GM21786 (cell line): Measurements from ENCODE around the gene PNKP.

ENCODE experiments used
- ATAC-seq: cut with Tn5 transposase; IDR thresholded peaks from one replicate; pipeline ENCODE4 v1.9.1; 2021; ENCODE audit not compliant: unreplicated experiment

Gene PNKP

DNA sequence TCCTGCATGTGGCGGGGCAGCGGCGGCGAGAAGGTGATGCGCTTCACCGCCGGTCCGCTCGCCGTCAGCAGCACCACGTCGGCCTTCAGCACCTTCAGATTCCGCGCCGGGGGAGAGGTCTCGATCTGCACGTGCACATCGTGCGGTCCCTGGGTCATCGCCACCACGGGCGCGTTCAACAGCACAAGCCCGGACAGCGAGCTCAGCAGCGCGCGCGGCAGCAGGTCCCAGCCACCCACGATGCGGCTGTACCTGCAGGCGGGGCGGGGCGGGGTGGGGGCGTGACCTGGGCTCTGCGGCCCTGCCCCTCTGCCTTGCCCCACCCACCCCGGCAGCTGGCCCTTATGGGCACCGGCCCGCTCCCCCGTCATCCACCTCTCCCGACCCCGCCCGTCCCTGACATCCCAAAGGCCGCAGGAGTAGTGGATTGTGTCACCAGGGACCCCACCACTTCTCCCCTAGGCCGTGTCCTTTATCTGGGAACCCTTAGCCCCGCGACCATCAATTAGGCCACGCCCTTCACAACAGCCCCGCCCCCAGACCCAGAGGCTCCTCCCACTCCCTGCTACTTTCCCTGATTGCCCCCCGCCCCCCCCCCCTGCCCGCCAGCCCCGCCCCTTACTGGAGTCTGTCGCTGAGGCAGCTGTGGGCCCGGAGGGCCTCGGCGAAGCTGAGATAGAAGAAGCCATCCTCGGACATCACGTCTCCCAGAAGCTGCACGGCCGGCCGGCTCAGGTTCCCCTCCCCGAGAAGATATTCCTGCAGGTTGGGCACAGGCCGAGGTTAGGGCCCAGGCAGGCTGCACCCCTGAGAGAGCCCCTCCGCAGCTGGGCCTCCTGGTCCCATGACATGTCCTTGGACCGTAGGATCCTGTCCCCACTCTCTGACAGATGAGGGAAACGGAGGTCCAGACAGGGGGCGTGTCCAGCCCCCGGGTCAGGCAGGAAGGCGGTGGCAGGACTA lies 23.3 kb upstream of the PNKP start:
- ATAC-seq = no peak

DNA sequence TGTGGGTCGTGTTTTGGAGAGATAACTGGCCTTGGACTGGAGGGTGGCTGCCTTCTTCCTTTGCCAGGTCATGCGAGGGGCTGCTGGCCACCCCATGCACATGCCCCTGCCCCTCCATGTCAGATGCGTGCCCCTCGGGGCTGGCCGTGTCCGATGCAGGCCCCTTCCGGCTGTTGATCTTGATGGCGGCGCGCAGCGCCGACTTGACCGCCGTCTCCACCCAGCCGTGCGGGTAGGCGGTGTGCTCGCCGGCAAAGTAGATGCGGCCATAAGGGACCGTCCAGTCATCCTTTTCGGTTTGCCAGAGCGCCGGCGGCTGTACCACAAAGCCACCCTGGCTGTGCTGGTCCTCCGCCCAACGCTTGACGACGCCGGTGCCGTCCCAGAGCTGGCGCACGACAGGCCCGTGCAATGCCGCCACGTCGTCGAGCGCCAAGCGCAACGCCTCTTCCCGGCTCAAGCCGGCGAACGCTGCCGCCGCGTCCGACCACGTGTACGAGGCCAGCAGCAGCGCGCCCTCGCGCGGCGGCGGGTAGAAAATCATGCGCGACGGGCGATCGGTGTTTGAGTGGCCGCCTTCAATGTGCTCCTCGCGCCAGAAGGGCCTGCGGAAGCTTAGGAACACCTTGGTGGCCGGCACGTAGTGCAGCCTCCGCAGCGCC lies 22.4 kb upstream of the PNKP start:
- no peak for ATAC-seq

DNA sequence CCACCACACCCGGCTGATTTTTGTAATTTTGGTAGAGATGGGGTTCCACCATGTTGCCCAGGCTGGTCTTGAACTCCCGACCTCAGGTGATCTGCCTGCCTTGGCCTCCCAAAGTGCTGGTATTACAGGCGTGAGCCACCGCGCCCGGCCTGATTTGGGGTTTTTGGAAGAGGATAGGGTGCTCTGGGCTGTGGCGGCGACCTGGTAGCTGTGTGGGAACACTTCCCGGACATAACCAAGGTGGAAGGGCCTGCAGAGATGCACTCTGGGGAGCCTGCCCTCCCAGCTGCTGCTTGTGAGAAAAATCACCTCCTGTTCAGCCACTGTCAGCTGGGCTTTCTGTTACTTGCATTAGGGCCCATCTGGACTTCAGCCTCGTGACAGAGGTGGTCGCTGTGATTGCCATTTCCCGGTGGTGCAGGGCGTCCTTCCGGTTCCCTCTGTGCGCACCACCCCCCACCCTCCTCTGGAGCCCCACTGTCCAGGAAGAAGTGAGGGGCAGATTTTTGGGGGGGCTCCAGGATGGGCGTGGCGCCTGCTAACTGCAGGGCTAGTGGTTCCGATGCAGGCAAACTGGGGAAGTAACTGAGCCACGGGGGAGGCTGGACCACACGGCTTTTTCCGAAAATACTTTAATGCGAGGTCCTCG lies 21.8 kb upstream of the PNKP start:
- ATAC-seq = no peak

DNA sequence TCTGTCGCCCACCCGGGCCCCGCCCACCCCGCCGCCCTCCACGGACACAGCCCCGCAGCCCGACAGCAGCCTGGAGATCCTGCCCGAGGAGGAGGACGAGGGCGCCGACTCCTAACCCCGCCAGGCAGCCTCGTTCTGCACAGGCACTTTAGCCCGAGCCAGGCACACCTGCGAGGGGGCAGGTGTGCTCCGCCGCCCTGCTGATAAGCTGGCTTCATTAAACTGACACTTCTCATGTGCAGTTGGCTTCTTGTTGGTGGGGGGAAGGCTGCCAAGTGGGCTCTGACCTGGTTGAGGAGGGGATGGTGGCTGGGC lies 21.1 kb upstream of the PNKP start:
- no peak for ATAC-seq

DNA sequence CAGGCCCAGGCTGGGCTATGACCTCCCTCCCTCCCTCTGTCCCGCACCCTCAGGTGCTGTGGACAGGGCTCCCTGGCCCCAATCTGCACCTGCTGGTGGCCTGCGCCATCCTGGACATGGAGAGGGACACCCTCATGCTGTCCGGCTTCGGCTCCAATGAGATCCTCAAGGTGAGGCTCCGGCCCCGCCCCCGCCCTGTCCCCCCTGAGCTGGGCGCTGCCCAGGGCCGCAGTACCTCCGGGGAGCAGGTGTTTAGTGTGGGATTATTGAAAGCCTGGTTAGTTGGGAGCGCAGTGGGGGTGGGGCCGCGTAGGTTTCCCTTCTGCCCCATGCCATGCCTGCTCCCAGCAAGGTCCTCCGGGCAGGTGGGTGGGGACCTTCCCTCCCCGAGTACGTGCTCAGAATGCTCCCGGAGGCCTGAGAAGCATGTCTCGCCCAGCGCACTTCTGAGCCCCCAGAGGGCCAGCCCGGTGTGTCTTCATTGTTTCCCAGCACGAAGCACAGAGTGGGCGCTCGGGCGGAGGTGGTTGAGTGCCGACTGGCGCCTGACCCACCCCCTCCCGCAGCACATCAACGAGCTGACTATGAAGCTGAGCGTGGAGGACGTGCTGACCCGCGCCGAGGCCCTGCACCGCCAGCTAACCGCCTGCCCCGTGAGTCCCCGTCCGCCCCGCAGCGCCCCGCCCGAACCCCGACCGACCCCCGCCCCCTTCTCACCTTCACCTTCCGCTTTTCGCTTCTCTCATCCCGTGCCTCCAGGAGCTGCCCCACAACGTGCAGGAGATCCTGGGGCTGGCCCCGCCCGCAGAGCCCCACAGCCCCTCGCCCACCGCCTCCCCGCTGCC lies 20.5 kb upstream of the PNKP start:
- no peak for ATAC-seq

DNA sequence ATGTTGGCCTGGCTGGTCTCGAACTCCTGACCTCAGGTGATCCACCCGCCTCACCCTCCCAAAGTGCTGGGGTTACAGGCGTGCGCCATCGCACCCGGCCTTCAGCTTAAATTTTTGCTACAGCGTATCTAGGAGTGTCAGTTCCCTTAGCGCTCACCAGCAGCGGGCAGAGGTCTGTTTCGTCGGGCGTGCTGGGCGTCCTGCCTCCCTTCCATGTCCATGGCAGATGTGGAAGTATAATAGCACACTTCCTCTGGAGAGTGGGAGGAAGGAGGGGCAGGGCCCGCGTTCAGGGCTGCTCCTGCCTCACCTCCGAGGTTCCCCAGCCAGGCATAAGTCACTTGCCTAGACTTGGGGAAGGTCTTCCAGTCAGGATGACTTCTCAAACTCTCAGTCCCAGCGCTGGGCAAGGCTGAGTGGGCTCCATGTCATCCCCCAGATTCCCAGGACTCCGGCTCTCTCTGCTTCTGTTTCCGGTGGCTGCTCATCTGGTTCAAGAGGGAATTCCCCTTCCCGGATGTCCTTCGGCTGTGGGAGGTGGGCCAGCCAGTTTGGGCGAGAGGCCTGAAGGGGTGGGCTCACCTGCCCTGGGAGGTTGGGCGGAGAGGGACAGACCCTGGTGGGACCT lies 19.8 kb upstream of the PNKP start:
- no peak for ATAC-seq

DNA sequence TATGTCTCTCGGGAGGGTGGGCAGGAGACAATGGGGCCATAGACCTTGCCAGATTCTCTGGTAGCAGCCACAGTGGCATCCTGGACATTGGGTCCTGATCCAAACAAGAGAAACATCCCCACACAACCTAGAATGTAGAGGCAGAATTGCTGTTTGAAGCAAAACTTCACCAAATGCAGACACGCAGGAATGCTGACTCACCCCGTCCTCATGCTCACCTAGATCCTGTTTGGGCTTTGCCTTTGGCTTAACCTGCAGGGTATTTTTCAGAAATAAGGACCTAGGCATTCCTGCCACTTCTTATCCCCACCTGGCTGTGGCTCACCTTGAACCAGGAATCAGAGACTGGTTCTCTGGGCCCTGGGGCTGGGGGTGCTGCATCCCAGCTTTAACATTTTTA lies 17.4 kb upstream of the PNKP start:
- no peak for ATAC-seq

DNA sequence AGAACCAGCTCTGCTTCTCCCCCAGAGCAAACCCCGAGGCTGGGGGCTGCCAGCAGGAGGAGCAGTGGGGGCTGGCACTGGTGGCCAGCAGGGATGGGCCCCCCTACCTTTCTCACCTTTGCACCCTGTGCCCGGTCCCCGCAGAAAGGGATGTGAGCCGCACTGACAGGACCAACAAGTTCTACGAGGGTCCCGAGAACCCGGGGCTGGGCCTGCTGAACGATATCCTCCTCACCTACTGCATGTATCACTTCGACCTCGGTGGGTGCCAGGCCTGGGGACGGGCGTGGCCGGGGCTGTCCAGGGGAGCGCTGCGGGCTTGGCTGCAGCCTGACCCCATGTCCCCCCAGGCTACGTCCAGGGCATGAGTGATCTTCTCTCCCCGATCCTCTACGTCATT lies 16.7 kb upstream of the PNKP start:
- no peak for ATAC-seq

DNA sequence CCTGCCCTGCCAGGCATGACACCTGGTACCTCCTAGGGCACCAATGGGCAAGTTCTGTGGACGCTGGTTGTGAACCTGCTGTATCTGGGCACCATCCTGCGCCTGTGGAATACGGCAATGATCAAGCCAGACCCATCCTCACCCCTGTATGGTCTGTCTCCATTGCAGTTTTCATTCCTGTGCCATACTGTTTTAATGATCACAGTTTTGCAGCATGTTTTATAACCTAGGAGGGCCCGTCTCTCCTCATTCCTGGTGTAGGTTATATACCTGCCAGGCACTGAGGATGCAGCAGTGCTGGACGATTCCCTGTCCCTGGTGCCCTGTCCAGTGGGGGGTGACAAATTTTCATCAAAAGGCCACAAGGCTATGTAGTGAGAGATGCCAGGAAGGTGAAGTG lies 15.7 kb upstream of the PNKP start:
- no peak for ATAC-seq

DNA sequence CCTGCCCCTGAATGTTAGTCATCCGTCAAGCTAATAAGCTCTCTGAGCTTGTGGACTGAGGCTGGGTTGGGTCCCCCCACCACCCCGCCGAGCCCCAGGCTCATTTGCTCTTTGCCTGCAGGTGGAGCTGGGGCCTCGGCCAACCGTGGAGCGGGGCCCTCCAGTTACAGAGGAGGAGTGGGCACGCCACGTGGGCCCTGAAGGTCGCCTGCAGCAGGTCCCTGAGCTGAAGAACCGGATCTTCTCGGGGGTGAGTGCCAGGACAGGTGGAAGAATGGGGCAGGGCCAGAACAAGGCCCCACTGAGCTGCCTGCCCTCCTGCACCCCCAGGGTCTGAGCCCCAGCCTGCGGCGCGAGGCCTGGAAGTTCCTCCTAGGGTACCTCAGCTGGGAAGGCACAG lies 15.3 kb upstream of the PNKP start:
- ATAC-seq = no peak

DNA sequence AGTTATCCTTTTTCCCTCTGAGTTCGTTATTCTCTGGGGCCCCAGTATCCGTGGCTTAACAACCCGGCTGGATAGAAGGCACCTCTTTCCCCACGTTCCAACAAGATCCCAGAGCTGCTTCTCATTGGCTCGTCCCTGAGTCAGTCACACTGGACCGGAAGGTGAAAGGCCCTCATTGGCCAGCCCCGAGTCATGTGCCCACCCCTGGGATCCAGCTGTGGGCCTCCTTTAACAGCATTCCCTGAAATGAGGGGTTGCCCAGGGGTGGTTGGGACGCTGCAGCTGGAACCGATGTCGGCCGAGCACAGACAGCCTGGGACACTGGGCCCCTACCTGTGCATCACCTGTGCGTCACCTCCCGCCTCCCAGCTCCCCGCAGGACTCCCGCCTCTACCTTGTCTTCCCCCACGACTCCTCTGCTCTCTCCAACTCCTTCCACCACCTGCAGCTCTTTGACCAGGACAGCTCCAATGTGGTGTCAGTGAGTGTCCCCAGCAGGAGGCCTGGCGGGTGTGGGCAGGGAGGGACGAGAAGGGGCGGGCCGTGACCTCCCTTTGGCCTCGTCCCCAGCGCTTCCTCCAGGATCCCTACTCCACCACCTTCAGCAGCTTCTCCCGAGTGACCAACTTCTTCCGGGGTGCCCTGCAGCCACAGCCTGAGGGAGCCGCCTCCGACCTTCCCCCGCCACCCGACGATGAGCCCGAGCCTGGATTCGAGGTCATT lies 14.5 kb upstream of the PNKP start:
- no peak for ATAC-seq

DNA sequence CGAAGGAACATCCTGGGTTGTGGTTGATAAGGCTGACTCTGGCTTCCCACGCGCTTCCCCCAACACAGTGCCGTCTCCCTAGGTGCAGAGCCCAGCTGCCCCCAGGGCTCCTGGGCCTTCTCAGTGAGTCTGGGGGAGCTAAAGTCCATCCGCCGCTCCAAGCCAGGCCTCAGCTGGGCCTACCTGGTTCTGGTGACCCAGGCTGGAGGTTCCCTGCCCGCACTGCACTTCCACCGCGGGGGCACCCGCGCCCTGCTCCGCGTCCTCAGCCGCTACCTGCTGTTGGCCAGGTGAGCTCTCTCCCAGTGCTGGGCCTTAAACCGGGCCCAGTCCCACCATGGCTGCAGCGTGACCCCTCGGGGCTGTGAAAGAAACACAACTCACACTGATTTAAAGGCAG lies 13.8 kb upstream of the PNKP start:
- no peak for ATAC-seq

DNA sequence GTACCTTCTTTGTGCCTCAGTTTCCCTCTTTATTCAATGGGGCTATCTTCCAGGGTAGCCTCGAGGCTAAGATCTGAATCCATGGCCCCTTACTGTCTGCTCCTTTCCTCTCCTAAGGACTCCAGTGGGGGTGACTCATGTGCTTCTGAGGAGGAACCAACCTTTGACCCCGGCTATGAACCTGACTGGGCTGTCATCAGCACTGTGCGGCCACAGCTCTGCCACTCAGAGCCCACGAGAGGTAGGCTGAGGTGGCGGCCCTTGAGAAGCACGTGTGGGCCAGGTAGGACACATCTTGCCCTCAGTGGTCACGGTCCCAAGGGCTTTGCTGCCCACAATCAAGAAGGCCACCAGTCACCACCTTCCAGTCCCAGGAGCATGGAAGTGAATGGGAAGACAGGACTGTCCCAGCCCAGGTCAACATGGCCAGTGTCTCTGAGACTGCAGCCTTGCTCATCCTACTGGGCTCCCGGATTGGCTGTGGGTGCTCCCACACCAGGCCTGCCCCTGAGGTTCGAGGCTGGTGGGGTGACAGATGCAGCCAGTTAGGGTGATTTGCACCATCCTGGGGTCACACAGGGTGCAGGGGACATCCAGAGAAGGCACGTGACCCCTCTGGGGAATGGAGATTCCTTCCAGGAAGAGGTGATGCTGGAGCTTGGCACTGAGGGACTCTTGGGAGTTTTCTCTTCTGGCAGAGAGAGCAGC lies 12.9 kb upstream of the PNKP start:
- ATAC-seq = no peak

DNA sequence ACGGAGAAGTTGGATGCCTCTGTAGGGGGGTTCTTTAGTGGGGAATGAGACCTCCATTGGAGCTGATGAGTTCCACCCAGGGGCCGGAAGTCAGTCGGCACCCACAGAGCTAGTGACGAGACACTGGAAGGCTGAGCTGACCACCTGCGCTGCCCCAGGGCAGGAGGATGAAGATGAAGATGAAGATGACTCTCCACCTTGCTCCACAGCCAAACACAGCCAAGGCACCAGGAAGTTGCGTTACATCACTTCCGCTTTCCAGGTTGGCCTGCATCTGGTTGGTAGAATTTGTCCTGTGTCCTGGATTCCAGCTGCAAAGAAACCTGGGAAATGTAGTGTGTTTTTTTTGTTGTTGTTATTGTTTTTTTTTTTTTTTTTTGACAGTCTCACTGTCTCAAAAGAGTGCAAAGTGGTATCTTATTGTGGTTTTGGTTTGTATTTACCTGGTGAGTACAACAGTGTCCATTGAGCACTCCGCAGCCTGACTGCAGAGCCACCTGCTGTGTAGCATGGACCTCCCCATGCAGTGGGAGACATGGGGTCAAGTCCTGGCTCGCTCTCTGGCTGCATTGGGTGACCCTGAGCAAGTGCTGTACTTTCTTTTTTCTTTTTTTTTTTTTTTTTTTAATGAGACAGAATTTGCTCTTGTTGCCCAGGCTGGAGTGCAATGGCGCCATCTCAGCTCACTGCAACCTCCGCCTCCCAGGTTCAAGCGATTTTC lies 12.0 kb upstream of the PNKP start:
- ATAC-seq = no peak

DNA sequence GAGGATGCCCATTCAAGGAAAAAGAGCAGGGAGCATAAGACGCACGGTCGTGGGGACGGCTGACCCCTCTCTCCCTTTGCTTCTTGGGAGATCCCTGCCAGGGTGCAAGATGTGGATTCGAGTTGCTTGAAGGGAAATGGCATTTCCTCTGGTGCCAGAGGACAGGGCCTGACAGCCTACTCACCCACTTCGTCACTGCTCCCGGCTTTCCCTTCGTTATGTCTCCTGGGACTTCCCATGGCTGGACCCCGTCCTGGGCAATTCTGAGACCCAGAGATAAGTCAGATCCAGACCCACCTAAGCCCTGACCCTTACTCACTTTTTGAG lies 11.3 kb upstream of the PNKP start:
- ATAC-seq = no peak

DNA sequence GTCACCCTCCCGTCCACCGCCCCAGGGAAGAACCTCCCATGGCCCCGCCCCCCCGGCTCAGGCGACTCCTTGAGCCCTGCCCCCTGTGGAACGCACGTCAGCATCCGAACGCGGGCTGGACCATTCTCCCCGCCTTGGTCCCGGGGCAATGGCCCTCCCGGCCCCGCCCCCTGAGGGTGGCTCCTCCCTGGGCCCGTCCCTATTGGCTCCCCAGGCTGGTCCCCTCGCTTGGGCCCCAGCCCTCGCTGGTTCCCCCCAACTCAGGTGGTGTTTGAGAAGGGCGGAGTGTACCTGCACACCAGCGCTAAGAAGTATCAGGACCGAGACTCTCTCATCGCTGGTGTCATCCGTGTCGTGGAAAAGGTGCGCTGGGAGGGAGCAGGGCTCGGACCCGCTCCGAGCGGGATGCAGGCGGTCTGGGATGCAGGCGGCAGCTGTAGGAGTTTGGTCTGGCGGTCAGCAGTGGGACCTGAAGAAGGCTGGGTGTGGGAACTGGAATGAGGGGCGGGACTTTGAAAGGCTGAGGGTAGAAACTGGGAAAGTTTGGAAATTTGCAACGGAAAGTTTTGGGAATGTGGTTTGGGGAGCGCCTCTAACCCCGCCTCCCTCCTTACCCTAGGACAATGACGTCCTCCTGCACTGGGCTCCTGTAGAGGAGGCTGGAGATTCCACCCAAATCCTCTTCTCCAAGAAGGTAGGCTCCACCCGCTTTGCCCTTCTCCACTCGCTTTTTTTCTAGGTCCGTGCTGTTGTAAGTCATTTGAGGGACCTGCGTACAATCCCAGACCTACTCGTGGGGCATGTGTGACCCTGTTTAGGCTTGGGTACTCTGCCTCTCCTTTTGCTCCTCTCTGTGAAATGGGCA lies 10.7 kb upstream of the PNKP start:
- peak; percentile 49 for ATAC-seq

DNA sequence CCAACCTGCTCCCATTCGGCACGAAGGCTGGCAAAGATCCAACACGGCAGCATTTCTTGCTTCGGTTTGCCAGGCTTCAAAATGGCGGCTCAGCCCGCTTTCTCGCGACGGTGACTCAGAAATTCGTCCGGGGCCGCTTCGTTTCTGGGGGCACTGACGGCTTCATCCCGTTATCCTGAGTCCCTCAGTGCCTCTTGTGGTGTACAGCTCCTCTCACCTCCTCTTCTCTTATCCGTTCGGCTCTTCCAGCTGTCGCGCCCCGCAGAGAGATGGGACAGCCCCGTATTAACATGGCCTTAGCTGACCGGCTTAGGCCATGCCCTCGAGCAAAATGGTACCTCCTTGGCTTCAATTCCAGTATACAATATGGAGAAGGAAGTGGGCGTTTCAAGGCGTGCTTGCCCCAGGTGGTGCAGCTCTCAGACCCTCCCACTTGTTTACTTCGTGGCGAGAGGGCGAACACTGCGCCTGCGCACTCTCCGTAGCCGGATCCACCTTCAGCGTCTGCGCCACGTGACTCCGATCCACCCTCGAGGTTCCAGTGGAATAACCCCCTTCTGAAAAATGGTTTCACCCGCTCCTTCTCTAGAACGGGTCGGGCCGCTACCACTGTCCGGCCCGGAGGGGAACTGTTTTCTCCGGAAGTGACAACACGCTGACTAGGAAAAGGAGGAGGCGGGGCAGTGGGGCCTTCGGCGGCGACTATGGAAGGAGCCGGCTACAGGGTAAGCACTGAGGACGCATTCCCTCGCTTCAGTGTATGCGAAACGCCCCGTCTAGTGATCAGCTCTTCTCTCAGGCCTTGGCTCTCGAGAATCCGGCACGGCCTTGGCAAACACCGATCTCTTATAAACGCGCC lies 9.9 kb upstream of the PNKP start, which contains the start of the genes AKT1S1 and TBC1D17:
AKT1S1 (minus strand) TSS at position 336 of the 859 bp plus-strand sequence. CDS start 4,060 bp downstream, outside the sequence.
TBC1D17 (plus strand) TSS at position 683 of the 859 bp plus-strand sequence; CDS start at position 705, 22 bp downstream.
- peak; percentile 62 for ATAC-seq
